SJSA1 (cell line): Measurements from ENCODE around the gene ANGPTL4. TPM values are rescaled to one million over a fixed set of nuclear protein-coding genes. Genes with fewer than 3 reads are reported as not detected.
A peak's percentile ranks its signal among the peaks of the same experiment; 100 is the strongest.
"Not testable (repeated sequence)": the region's sequence is repeated elsewhere in the genome, so short reads cannot be mapped to it uniquely, and the experiment has no call there.

Source experiments
- DNase-seq, 2 experiments: peaks; one replicate each; pipeline ENCODE4 v3.0.0-alpha.2; 2015 to 2020; ENCODE audit warnings: low spot score in 2 of 2, low read depth in 1 of 2
- H3K27ac ChIP-seq: fragments of 250-450 bp; sonication (Bioruptor Pico); 2 replicates; pipeline ENCODE4 v1.5.1; 2020; ENCODE audit warnings: mild to moderate bottlenecking, moderate library complexity
- H3K27me3 ChIP-seq: fragments of 250-450 bp; sonication (Bioruptor Pico); replicated peaks from 2 replicates; pipeline ENCODE4 v1.5.1; 2020; ENCODE audit warnings: mild to moderate bottlenecking, moderate library complexity
- H3K36me3 ChIP-seq: fragments of 250-450 bp; sonication (Bioruptor Pico); 2 replicates; pipeline ENCODE4 v1.5.1; 2020; ENCODE audit warnings: mild to moderate bottlenecking
- H3K4me1 ChIP-seq: fragments of 250-450 bp; sonication (Bioruptor Pico); replicated peaks from 2 replicates; pipeline ENCODE4 v1.6.1; 2021; ENCODE audit warnings: mild to moderate bottlenecking
- H3K4me3 ChIP-seq: fragments of 250-450 bp; sonication (Bioruptor Pico); 2 replicates; pipeline ENCODE4 v1.5.1; 2020; ENCODE audit warnings: mild to moderate bottlenecking
- H3K9me3 ChIP-seq: fragments of 250-450 bp; sonication (Bioruptor Pico); replicated peaks from 2 replicates; pipeline ENCODE4 v1.5.1; 2020; ENCODE audit warnings: mild to moderate bottlenecking
- total RNA-seq: library from RNA; depleted of rRNA; stranded (reverse); fragments of >200 nt; shearing (Covaris generic); gene quantifications from 2 replicates; pipeline ENCODE4 v1.2.3, GENCODE V29; 2014

ANGPTL4 gene
- total RNA-seq, 1 experiment from 2014 or later = 3.4 TPM

DNA sequence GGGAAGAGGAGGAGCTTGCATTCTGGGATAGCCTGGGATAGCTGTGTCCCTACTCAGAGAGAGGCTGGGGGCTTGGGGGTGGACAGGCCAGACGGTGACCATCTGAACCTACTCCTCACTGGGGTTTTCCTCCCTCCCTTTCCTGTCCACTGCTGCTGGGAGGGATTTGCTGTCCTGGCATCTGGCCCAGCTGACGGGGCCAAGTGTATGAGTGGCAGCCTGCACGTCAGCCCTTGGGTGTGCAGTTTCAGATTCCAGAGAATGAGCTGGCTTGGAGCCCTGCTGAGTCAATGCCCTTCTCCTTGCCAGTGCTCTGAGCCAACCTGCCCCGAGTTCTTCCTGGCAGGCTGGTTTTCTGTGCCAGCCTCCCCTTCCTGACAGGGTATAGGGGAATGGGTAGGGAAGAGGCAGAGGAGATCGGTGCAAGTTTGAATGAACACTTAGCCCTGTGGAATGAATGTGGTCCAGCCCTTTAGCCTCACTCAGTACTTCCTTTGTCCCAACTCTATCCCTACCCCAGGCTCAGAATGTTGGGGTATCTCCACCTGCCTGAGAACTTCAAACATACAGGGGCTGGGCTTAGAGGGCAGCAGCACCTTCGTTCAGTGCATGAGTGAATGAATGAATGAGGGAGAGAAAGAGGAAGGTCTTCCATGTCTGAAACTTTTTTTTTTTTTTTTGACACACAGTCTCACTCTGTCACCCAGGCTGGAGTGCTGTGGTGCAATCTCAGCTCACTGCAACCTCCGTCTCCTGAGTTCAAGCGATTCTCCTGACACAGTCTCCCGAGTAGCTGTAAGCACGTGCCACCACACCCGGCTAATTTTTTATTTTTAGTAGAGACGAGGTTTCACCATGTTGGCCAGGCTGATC is 1.8 kb upstream of the ANGPTL4 start:
- Histone ChIP-seq H3K9me3 (peaks cover 5% of the 10 kb centered on the region), H3K27ac (0 out of 2 replicates have a peak overlapping the region, but pooled peaks have one; percentile 20), H3K27me3 (no peaks in the 10 kb centered on the region), H3K36me3 (no peaks in the 10 kb centered on the region), H3K4me1 (peaks cover 32% of the 10 kb centered on the region), H3K4me3 (no peak overlapping the region)
- DNase-seq = peak; percentile 84 to 95

DNA sequence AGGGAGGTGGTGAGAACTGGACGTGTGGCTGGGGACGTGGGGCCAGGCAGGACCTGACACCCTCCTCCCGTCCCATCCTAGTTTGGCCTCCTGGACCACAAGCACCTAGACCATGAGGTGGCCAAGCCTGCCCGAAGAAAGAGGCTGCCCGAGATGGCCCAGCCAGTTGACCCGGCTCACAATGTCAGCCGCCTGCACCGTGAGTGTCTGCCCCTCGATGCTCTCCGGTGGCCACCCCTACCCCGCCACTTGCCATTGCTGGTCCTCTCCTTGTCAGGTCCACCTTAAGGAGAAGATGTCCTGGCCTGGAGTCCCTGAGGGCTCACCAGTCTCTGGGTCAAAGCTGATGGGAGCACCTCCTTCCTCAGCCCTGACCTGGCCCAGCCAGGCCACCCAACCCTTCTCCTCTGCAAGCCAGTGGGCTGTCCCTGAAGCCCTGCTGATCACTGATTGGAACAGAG is 2.2 kb downstream of the ANGPTL4 start:
- Histone ChIP-seq H3K4me1 (peaks cover 43% of the 10 kb centered on the region), H3K4me3 (no peak overlapping the region), H3K27me3 (no peaks in the 10 kb centered on the region), H3K9me3 (peaks cover 5% of the 10 kb centered on the region), H3K36me3 (no peaks in the 10 kb centered on the region), H3K27ac (no peak overlapping the region)
- DNase-seq = no peak

DNA sequence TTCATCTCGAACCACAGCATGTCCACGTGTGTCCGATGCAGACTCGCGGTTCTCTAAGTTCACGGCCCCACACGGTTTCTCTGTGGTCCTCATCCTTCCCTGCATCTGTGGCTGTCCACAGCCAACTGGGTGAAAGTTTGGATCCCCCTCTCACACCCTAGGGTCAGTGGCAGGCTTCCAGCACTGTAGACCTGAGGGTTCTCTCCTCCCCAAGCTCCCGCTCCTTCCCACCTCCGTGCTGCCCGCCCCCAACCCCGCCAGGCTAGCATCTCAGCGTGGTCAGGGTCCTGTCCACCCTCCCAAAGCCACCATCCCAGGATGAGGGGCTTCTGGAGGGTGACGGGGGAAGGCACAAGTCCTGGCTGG is 3.0 kb downstream of the ANGPTL4 start:
- H3K27ac ChIP-seq = no peak overlapping the region

DNA sequence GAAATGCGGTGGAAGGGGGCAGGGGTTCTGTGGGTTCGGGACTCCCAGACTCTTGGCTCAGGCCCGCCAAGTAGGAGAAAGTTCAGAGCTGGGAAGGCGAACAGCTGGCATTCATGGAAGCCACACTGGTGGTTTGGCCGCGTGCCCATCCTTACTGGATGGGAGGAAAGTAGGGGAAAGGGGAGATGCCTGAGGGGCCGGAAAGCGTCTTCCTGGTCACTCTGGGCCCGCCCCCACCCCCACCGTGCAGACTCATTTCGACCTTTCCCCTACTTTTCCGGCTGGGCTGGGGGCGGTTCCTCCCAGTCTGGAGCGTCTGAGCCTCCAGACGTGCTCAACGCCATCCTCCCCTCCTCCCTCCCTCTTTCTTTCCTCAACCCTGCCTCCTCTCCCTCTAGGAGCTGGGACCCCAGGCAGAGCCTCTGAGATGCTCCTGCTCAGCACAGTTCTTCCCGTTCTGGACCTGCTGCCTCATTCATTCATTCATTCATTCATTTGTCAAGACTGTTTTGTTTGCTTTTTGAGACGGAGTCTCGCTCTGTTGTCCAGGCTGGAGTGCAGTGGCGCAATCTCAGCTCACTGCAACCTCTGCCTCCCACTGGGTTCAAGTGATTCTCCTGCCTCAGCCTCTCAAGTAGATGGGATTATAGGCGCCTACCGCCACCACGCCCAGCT is 3.5 kb downstream of the ANGPTL4 start:
- Histone ChIP-seq H3K27ac (no peak overlapping the region), H3K27me3 (no peaks in the 10 kb centered on the region), H3K4me1 (peaks cover 34% of the 10 kb centered on the region), H3K4me3 (no peak overlapping the region), H3K36me3 (no peaks in the 10 kb centered on the region), H3K9me3 (peaks cover 5% of the 10 kb centered on the region)
- peak; percentile 98 to 99 for DNase-seq

More for the DNA sequence above, 3.0 kb downstream of the ANGPTL4 start:
- Histone ChIP-seq H3K36me3 (no peaks in the 10 kb centered on the region), H3K9me3 (peaks cover 5% of the 10 kb centered on the region), H3K4me1 (peaks cover 39% of the 10 kb centered on the region), H3K27me3 (no peaks in the 10 kb centered on the region), H3K4me3 (no peak overlapping the region)
- DNase-seq = no peak

DNA sequence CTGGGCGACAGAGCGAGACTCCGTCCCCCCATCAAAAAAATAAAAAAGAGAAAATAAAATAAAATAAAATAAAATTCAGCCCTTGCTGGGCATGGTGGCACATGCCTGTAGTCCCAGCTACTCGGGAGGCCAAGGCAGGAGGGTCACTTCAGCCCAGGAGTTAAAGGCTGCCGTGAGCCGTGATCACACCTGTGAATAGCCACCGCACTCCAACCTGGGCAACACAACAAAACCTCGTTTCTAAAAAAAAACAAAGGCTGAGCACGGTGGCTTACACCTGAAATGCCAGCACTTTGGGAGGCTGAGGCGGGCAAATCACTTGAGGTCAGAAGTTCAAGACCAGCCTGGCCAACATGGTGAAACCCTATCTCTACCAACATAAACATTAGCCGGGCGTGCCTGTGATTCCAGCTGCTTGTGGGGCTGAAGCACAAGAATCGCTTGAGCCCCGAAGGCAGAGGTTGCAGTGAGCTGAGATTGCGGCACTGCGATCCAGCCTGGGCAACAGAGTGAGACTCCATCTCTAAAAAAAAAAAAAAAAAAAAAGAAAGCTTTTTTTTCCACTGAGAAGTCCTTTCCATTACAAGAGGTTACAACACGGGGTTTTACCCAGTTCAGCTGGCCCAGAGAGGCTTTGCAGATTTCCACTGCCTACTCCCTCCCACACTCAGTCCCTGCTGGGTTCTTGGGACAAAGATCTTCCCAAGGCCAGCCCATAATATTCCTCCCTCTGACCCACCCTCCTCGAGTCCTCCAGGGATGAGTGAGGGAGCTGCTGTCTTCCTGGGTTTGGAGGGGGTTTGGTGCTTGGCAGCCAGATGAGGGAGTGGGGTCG is 6.4 kb downstream of the ANGPTL4 start:
- Histone ChIP-seq H3K36me3 (0 out of 2 replicates have a peak, but pooled peaks cover 2% of the 10 kb centered on the region), H3K9me3 (no peaks in the 10 kb centered on the region; the same call in 1 of the 2 replicates), H3K4me3 (no peak overlapping the region), H3K4me1 (peaks cover 30% of the 10 kb centered on the region), H3K27ac (no peak overlapping the region), H3K27me3 (no peaks in the 10 kb centered on the region)
- DNase-seq = no peak

DNA sequence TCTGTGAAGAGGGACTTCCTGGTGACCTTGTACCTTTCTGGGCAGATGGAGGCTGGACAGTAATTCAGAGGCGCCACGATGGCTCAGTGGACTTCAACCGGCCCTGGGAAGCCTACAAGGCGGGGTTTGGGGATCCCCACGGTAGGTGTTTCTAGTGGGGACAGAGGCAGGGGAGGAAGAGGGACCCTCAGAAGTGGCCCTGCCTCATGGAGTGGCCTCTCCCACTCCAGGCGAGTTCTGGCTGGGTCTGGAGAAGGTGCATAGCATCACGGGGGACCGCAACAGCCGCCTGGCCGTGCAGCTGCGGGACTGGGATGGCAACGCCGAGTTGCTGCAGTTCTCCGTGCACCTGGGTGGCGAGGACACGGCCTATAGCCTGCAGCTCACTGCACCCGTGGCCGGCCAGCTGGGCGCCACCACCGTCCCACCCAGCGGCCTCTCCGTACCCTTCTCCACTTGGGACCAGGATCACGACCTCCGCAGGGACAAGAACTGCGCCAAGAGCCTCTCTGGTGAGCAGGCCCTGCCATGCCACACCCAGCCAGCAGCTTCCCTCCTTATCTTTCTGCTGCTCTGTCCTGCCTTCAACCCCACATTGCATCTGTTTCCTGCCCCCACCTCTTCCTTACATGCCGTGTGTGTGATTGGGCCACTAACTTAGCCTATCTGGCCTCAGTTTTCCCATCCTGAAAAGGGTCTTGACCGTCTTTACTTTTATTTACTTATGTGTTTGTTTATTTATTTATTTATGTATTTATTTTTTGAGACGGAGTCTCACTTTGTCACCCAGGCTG is 7.3 kb downstream of the ANGPTL4 start:
- no peaks in the 10 kb centered on the region; the same call in 1 of the 2 replicates for H3K9me3 ChIP-seq
- no peak overlapping the region for H3K27ac ChIP-seq
- no peaks in the 10 kb centered on the region for H3K27me3 ChIP-seq
- 0 out of 2 replicates have a peak, but pooled peaks cover 2% of the 10 kb centered on the region for H3K36me3 ChIP-seq
- peaks cover 28% of the 10 kb centered on the region for H3K4me1 ChIP-seq
- no peak for DNase-seq
- no peak overlapping the region for H3K4me3 ChIP-seq

DNA sequence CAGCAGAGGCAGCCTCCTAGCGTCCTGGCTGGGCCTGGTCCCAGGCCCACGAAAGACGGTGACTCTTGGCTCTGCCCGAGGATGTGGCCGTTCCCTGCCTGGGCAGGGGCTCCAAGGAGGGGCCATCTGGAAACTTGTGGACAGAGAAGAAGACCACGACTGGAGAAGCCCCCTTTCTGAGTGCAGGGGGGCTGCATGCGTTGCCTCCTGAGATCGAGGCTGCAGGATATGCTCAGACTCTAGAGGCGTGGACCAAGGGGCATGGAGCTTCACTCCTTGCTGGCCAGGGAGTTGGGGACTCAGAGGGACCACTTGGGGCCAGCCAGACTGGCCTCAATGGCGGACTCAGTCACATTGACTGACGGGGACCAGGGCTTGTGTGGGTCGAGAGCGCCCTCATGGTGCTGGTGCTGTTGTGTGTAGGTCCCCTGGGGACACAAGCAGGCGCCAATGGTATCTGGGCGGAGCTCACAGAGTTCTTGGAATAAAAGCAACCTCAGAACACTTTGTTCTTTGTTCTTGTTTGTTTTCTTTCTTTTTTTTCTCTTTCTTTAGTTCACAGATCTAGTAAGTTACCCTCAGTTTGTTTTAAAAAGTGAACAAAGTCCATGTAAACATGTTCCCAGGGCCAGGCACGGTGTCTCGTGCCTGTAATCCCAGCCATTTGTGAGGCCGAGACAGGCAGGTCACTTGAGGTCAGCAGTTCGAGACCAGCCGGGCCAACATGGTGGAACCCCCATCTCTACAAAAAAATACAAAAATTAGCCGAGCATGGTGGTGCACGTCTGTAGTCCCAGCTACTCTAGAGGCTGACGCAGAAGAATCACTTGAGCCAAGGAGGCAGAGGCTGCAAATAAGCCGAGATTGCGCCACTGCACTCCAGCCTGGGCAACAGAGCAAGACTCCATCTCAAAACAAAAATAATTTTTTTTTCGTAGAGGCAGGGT is 10.2 kb downstream of the ANGPTL4 start:
- DNase-seq = peak in 1 of 2 experiments; percentile 38
- H3K9me3 ChIP-seq = no peaks in the 10 kb centered on the region; the same call in 1 of the 2 replicates
- peaks cover 7% of the 10 kb centered on the region; the same call in 1 of the 2 replicates for H3K4me1 ChIP-seq
- no peaks in the 10 kb centered on the region for H3K27me3 ChIP-seq
- H3K36me3 ChIP-seq = 0 out of 2 replicates have a peak, but pooled peaks cover 2% of the 10 kb centered on the region
- no peak overlapping the region for H3K27ac ChIP-seq
- no peak overlapping the region for H3K4me3 ChIP-seq

DNA sequence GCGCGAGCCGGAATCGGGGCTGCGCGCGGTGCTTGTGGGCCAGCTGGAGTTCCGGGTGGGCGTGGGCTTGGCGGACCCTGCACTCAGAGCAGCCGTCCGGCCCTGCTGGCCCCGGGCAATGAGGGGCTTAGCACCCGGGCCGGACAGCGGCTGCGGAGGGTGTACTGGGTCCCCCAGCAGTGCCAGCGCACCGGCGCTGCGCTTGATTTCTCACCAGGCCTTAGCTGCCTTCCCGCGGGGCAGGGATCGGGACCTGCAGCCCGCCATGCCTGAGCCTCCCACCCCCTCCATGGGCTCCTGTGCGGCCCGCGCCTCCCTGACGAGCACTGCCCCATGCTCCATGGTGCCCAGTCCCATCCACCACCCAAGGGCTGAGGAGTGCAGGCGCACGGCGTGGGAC is 11.8 kb downstream of the ANGPTL4 start:
- H3K36me3 ChIP-seq, H3K27ac ChIP-seq, H3K27me3 ChIP-seq, DNase-seq, H3K4me3 ChIP-seq, H3K4me1 ChIP-seq, H3K9me3 ChIP-seq: not testable (repeated sequence)

DNA sequence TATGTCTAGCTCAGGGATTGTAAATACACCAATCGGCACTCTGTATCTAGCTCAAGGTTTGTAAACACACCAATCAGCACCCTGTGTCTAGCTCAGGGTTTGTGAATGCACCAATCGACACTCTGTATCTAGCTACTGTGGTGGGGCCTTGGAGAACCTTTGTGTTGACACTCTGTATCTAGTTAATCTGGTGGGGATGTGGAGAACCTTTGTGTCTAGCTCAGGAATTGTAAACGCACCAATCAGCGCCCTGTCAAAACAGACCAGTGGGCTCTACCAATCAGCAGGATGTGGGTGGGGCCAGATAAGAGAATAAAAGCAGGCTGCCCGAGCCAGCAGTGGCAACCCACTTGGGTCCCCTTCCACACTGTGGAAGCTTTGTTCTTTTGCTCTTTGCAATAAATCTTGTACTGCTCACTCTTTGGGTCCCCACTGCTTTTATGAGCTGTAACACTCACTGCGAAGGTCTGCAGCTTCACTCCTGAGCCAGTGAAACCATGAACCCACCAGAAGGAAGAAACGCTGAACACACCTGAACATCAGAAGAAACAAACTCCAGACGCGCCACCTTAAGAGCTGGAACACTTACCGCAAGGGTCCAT is 12.5 kb downstream of the ANGPTL4 start:
- H3K36me3 ChIP-seq, H3K4me1 ChIP-seq, H3K27ac ChIP-seq, DNase-seq, H3K4me3 ChIP-seq, H3K27me3 ChIP-seq, H3K9me3 ChIP-seq: not testable (repeated sequence)

DNA sequence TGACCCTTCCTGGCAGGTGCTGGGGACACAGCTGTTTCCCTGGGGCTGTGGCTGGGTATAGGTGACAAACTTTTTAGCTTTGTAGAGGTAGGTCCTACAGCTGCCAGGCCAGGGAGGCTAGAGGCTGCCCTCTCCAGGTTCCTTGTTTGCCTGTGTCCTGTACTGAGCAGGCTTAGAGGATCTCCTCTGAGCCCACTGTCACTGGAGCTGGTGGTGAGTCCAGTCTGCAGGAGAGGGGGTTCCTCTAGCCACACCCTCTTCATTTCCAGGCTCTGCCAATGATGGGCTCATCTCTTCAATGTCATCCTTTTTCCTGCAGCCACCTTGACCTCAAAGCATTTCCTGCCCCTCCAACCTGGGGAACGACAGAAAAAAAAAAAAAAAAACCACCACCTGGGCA is 13.6 kb downstream of the ANGPTL4 start:
- Histone ChIP-seq H3K4me3 (no peak overlapping the region), H3K36me3 (0 out of 2 replicates have a peak, but pooled peaks cover 2% of the 10 kb centered on the region), H3K27me3 (no peaks in the 10 kb centered on the region), H3K9me3 (no peaks in the 10 kb centered on the region; the same call in 1 of the 2 replicates), H3K4me1 (peaks cover 7% of the 10 kb centered on the region; the same call in 1 of the 2 replicates), H3K27ac (no peak overlapping the region)
- no peak for DNase-seq

DNA sequence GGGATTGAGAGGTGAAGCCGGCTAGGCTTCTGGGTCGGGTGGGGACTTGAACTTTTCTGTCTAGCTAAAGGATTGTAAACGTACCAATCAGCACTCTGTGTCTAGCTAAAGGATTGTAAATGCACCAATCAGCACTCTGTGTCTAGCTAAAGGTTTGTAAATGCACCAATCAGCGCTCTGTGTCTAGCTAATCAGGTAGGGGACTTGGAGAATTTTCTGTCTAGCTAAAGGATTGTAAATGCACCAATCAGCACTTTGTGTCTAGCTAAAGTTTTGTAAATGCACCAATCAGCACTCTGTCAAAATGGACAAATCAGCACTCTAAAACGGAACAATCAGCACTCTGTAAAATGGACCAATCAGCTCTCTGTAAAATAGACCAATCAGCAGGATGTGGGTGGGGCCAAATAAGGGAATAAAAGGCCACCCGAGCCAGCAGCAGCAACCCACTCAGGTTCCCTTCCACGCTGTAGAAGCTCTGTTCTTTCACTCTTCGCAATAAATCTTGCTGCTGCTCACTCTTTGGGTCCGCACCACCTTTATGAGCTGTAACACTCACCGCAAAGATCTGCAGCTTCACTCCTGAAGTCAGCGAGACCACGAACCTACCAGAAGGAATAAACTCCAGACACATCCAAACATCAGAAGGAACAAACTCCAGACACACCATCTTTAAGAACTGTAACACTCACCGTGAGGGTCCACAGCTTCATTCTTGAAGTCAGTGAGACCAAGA is 15.4 kb downstream of the ANGPTL4 start:
- not testable (repeated sequence) for H3K27ac ChIP-seq, H3K36me3 ChIP-seq, H3K4me3 ChIP-seq, H3K9me3 ChIP-seq, DNase-seq, H3K4me1 ChIP-seq, H3K27me3 ChIP-seq
